GM18508 (cell line): ENCODE results near the gene DNAJC1.
"Not testable (repeated sequence)": the region's sequence is repeated elsewhere in the genome, so short reads cannot be mapped to it uniquely, and the experiment has no call there.

Experiments used
- ATAC-seq: cut with Tn5 transposase; IDR thresholded peaks from one replicate; pipeline ENCODE4 v1.9.1; 2021; ENCODE audit warnings: moderate number of reproducible peaks; ENCODE audit not compliant: insufficient read depth, unreplicated experiment

DNAJC1 gene

GRCh38 chr10:21919906-21920305, 83.6 kb downstream of the DNAJC1 start:
- ATAC-seq = no peak

GRCh38 chr10:21919117-21919516, 84.4 kb downstream of the DNAJC1 start:
- no peak for ATAC-seq

DNA sequence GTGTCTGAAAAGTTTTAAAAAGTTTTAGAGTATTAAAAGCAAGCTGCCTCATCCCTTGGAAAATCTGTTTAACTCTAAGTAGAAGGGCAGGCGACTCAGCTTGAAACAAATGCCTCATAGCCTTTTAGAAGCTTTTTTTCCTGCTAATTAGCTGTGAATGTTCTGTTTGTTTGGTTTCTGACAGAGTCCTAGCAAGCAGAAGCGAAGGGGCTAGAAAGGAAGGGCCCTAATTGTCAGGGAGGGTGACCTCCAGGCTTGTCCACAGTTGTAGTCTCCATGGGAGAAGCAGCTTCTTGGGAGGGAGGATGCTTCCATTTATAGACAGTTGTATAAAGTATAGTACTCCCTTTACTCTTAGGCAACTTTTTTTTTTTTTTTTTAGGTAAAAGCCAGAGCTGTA, 90.9 kb downstream of the DNAJC1 start:
- ATAC-seq = no peak

DNA sequence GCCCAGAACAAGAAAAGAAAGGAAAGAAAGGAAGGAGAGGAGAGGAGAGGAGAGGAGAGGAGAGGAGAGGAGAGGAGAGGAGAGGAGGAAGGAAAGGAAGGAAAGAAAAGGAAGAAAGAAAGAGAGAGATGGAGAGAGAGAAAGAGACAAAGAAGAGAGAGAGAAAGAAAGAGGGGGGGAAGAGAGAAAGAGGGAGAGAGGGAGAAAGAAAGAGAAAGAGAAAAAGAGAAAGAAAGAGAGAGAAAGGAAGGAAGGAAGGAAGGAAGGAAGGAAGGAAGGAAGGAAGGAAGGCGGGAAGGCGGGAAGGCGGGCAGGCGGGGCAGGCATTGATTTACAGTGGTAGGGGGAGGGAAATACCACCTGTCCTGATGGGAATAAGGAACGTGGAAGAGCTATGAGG, 92.7 kb downstream of the DNAJC1 start:
- ATAC-seq = no peak

DNA sequence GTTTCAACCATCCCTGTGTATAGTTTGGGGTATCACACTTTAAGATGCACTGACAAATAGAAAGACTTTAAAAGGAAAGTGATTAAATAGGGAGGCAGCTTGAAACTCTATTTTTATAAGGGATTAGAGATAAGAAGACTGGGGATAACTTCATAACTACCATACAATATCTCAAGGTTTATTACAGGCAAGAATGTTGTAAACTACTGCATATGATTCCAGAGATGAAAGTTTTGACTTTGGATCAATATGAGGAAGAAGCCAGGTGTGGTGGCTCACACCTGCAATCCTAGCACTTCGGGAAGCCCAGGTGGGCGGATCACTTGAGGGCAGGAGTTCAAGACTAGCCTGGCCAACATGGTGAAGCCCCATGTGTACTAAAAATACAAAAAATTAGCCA, 96.1 kb downstream of the DNAJC1 start:
- no peak for ATAC-seq

DNA sequence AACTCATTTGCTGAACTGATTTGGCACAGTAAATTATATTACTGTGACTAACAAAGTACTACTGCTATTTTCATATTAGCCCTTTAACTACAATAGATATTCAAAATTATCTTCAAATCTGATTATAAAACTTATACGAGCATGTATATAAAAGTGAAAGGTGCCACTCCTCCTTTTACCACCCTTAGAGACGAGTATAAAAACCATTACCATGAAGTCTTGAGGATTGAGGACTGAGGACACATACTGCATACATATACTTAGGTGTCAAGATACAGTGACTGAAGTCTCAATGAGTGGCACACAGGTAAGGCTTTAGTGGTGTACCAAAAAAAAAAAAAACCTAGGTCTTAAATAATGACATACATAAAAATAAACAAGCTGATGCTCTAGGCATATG, 98.6 kb downstream of the DNAJC1 start:
- ATAC-seq = no peak

- ATAC-seq = no peak
Observed at GRCh38 chr10:21899736-21900135, 103.8 kb downstream of the DNAJC1 start.

DNA sequence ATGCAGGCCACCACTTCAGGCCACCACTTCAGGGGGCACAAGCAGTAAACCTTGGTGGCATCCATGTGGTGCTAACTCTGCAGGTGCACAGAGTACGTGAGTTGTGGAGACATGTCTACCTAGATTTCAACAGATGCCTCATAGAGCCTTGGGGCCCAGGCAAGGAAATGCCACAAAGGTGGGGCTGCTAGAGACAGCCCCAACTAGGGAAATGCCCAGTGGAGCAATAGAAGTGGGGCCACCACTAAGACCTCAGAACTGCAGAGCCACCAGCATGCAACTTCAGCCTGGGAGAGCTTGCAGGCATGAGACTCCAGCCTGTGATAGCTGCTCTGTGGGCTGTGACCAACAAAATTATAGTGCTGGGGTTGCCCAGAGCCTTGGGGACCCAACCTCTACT, 107.6 kb downstream of the DNAJC1 start:
- ATAC-seq = no peak

DNA sequence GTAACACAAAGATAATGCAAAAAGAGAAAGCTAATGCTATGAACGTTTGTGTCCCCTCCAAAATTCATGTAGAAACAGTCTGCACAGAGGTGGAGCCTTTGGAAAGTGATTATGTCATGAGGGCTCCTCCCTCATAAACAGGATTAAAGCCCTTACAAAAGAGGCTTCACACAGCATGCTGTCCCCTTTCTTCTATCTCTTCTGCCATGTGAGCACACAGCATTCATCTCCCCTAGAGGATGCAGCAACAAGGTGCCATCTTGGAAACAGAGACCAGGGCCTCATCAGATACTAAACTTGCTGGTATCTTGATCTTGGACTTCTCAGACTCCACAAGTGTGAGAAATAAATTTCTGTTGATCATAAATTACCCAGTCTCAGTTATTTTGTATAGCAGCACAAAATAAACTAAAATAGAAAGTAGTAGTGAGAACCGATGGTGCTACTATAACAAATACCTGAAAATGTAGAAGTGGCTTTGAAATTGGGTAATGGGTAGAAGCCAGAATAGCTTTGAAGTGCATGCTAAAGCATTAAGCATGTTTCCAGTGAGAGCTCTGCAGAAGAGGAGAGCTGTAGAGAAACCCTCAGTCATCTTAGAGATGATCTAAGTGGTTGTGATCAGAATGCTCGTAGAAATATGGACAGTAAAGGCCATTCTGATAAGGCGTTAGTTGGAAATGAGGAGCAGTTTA, 108.7 kb downstream of the DNAJC1 start:
- no peak for ATAC-seq

- ATAC-seq = no peak
Observed at GRCh38 chr10:21891439-21891838, 112.1 kb downstream of the DNAJC1 start.

- no peak for ATAC-seq
Observed at GRCh38 chr10:21889477-21890275, 113.9 kb downstream of the DNAJC1 start.

DNA sequence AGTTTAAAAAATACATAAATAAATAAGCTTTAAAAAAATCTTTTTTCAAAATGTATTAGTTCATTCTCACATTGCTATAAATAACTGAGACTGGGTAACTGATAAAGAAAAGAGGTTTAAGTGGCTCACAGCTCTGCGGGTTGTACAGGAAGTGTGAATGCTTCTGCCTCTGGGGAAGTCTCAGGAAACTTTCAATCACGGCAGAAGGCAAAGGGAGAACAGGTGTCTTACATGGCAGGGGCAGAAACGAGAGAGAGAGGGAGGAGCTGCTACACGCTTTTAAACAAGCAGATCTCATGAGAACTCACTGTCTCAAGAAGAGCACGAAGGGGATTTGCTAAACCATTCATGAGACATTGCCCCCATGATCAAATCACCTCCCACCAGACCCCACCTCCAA, 114.6 kb downstream of the DNAJC1 start:
- peak; percentile 90 for ATAC-seq

GRCh38 chr10:21885940-21886339, 117.6 kb downstream of the DNAJC1 start:
- no peak for ATAC-seq

DNA sequence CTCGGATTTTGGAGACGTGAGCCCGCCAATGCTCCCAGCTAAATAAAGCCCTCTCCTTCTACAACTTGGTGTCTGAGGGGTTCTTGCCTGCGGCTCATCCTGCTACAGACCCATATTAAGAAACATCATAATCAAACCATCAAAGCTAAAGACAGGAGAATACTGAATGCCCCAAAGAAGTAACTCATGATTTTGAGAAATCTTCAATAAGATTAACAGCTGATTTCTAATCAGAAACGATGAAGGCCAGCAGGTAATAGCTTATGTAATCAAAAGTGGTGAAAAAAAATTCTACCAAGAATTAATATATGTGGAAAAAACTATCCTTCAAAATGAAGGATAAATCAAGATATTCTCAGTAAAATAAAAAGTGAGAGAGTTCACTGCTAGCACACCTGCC, 130.3 kb downstream of the DNAJC1 start:
- ATAC-seq = no peak

GRCh38 chr10:21872771-21873170, 130.8 kb downstream of the DNAJC1 start:
- not testable (repeated sequence) for ATAC-seq

GRCh38 chr10:21870849-21871248, 132.7 kb downstream of the DNAJC1 start:
- ATAC-seq = no peak

GRCh38 chr10:21869087-21869486, 134.4 kb downstream of the DNAJC1 start:
- not testable (repeated sequence) for ATAC-seq

GRCh38 chr10:21860718-21861117, 142.8 kb downstream of the DNAJC1 start:
- no peak for ATAC-seq

- no peak for ATAC-seq
Observed at GRCh38 chr10:21858455-21858854, 145.1 kb downstream of the DNAJC1 start.

DNA sequence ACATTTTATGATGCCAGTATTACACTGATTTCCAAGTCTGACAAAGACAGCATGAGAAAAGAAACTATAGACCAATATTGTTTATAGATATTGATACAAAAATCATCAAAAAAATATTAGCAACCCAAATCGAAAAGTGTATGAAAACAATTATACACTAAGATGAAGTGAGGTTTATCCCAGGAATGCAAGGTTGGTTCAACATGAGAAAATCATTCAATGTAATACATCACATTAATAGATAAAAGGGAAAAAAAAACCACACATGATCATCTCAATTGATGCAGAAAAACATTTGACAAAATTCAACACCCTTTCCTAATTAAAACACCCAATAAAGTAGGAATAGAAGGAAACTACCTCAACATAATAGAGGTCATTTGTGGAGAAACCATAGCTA, 153.9 kb downstream of the DNAJC1 start:
- no peak for ATAC-seq

DNA sequence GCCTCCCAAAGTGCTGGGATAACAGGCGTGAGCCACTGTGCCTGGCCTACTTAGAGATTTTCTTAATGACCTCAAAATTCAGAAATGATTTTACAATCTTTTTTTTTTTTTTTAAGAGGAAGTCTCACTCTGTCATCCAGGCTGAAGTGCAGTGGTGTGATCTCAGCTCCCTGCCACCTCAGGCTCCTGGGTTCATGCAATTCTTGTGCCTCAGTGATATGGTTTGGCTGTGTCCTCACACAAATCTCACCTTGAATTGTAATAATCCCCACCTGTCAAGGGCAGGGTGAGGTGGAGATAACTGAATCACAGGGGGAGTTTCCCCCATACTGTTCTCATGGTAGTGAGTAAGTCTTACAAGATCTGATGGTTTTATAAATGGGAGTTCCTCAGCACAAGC, 159.9 kb downstream of the DNAJC1 start:
- no peak for ATAC-seq

GRCh38 chr10:21841273-21841672, 162.3 kb downstream of the DNAJC1 start:
- ATAC-seq = not testable (repeated sequence)
